Caco-2 (cell line): ENCODE results near the gene MMP10. TPM values are rescaled to one million over a fixed set of nuclear protein-coding genes. Genes with fewer than 3 reads are reported as not detected.

Experiments
- BruUV-seq: library from RNA; stranded (reverse); fragments of 400-500 nt; replicated peaks from 2 replicates; lab custom pipeline; 2021; lab: Mats Ljungman, UMichigan
- CTCF ChIA-PET: fragments of 300-600 bp; sonication (Branson Sonifier 250); formaldehyde crosslinking; loops from one replicate; lab custom pipeline; 2022; ENCODE audit warnings: antibody characterized with exemption; lab: Charles Lee
- POLR2A ChIA-PET: fragments of 300-600 bp; sonication (Branson Sonifier 250); formaldehyde crosslinking; loops from one replicate; lab custom pipeline; 2022; ENCODE audit warnings: antibody characterized with exemption; lab: Charles Lee
- DNase-seq, 2 experiments: peaks; one replicate each; pipeline versions ENCODE4 v3.0.0 to v3.0.0-alpha.2; 2020 to 2022
- H3K27me3 ChIP-seq: replicated peaks from 2 replicates; pipeline ENCODE4 v1.6.0; 2011; ENCODE audit warnings: low read length; ENCODE audit not compliant: control insufficient read depth, insufficient read depth
- H3K36me3 ChIP-seq: 2 replicates; pipeline ENCODE4 v1.5.1; 2011; ENCODE audit warnings: low read length; ENCODE audit not compliant: control insufficient read depth, insufficient read depth
- H3K4me1 ChIP-seq: fragments of 250-450 bp; sonication (Bioruptor Pico); 2 replicates; pipeline ENCODE4 v1.5.1; 2020; ENCODE audit warnings: mild to moderate bottlenecking
- H3K4me3 ChIP-seq: 2 replicates; pipeline ENCODE4 v1.5.1; 2011; ENCODE audit warnings: low read depth, mild to moderate bottlenecking, control low read depth, low read length
- H3K9me3 ChIP-seq: fragments of 250-450 bp; sonication (Bioruptor Pico); 2 replicates; pipeline ENCODE4 v1.5.1; 2020; ENCODE audit warnings: mild to moderate bottlenecking, moderate library complexity
- H3K27ac Mint-ChIP-seq: one replicate; pipeline ENCODE4 v1.8.0; 2022; ENCODE audit warnings: mixed read lengths; ENCODE audit not compliant: unreplicated experiment
- H3K27me3 Mint-ChIP-seq: one replicate; pipeline ENCODE4 v1.8.0; 2022; ENCODE audit warnings: mixed read lengths; ENCODE audit not compliant: insufficient read depth, unreplicated experiment
- H3K36me3 Mint-ChIP-seq: one replicate; pipeline ENCODE4 v1.8.0; 2022; ENCODE audit warnings: mild to moderate bottlenecking, mixed read lengths; ENCODE audit not compliant: insufficient read depth, unreplicated experiment
- H3K4me1 Mint-ChIP-seq: one replicate; pipeline ENCODE4 v1.8.0; 2022; ENCODE audit warnings: low read depth, mixed read lengths; ENCODE audit not compliant: unreplicated experiment
- H3K4me3 Mint-ChIP-seq: one replicate; pipeline ENCODE4 v1.8.0; 2022; ENCODE audit warnings: mild to moderate bottlenecking, moderate library complexity, mixed read lengths; ENCODE audit not compliant: unreplicated experiment
- H3K9me3 Mint-ChIP-seq: one replicate; pipeline ENCODE4 v1.8.0; 2022; ENCODE audit warnings: mixed read lengths; ENCODE audit not compliant: unreplicated experiment
- intact Hi-C: fragments of 100-400 bp; cut with micrococcal nuclease; formaldehyde crosslinking; loops from one replicate; pipeline ENCODE4 v1.10.0; 2022; ENCODE audit not compliant: unreplicated experiment
- total RNA-seq: library from RNA; stranded (reverse); gene quantifications from 2 replicates; pipeline ENCODE4 v1.2.3, GENCODE V29; 2022
- TF ChIP-seq, protein P1 (sequence below), 2 experiments: fragments of 200-600 bp in 1 of 2; IDR thresholded peaks; 1 replicate in 1 of 2; 2 replicates in 1 of 2; pipeline versions ENCODE4 v1.5.1 to v1.8.0; 2011 to 2022; ENCODE audit warnings: antibody characterized with exemption in 1 of 2, control low read depth in 1 of 2, inconsistent platforms in 1 of 2, low read depth in 1 of 2, low read length in 1 of 2, mild to moderate bottlenecking in 1 of 2, moderate library complexity in 1 of 2; ENCODE audit not compliant: insufficient read depth in 1 of 2, severe bottlenecking in 1 of 2, unreplicated experiment in 1 of 2

The MMP10 gene
- total RNA-seq, 1 experiment from 2014 or later = 0.16 TPM

GRCh38 chr11:102783016-102783415 lies 2.6 kb upstream of the MMP10 start:
- Mint-ChIP-seq H3K27ac (no peak overlapping the region), H3K4me3 (no peak overlapping the region), H3K9me3 (peaks cover 10% of the 10 kb centered on the region), H3K36me3 (no peaks in the 10 kb centered on the region), H3K4me1 (peaks cover 15% of the 10 kb centered on the region), H3K27me3 (no peaks in the 10 kb centered on the region)
- no TSS peak for BruUV-seq
- Histone ChIP-seq H3K9me3 (no peaks in the 10 kb centered on the region), H3K36me3 (no peaks in the 10 kb centered on the region), H3K4me1 (0 out of 2 replicates have a peak, but pooled peaks cover 5% of the 10 kb centered on the region), H3K4me3 (no peak overlapping the region), H3K27me3 (no peaks in the 10 kb centered on the region)
- POLR2A ChIA-PET = no interaction called here
- intact Hi-C loops = no loop called here
- DNase-seq = no peak
- TF ChIP-seq, protein P1, sequence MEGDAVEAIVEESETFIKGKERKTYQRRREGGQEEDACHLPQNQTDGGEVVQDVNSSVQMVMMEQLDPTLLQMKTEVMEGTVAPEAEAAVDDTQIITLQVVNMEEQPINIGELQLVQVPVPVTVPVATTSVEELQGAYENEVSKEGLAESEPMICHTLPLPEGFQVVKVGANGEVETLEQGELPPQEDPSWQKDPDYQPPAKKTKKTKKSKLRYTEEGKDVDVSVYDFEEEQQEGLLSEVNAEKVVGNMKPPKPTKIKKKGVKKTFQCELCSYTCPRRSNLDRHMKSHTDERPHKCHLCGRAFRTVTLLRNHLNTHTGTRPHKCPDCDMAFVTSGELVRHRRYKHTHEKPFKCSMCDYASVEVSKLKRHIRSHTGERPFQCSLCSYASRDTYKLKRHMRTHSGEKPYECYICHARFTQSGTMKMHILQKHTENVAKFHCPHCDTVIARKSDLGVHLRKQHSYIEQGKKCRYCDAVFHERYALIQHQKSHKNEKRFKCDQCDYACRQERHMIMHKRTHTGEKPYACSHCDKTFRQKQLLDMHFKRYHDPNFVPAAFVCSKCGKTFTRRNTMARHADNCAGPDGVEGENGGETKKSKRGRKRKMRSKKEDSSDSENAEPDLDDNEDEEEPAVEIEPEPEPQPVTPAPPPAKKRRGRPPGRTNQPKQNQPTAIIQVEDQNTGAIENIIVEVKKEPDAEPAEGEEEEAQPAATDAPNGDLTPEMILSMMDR (IDR thresholded peaks at IDR 0.05; ENCODE audit: insufficient read depth in 1 of 2, low read depth in 1 of 2, low read length in 1 of 2, severe bottlenecking in 1 of 2, unreplicated experiment in 1 of 2) = no peak
- CTCF ChIA-PET = interaction anchor here (0.6 kb wide), 1 partner anchor 11 kb away, joined by 3 read pairs; no protein-coding TSS in a partner anchor

- Mint-ChIP-seq H3K4me3 (no peak overlapping the region), H3K27me3 (no peaks in the 10 kb centered on the region), H3K27ac (no peak overlapping the region), H3K4me1 (peaks cover 15% of the 10 kb centered on the region), H3K9me3 (peaks cover 10% of the 10 kb centered on the region), H3K36me3 (no peaks in the 10 kb centered on the region)
- Histone ChIP-seq H3K4me1 (0 out of 2 replicates have a peak, but pooled peaks cover 5% of the 10 kb centered on the region), H3K4me3 (no peak overlapping the region), H3K9me3 (no peaks in the 10 kb centered on the region), H3K27me3 (no peaks in the 10 kb centered on the region), H3K36me3 (no peaks in the 10 kb centered on the region)
- TF ChIP-seq, protein P1 (IDR thresholded peaks at IDR 0.05; ENCODE audit: insufficient read depth in 1 of 2, low read depth in 1 of 2, low read length in 1 of 2, severe bottlenecking in 1 of 2, unreplicated experiment in 1 of 2) = no peak
- no TSS peak for BruUV-seq
- CTCF ChIA-PET = interaction anchor here (1.5 kb wide), 1 partner anchor 48 kb away, joined by 13 read pairs; no protein-coding TSS in a partner anchor
- POLR2A ChIA-PET = no interaction called here
- intact Hi-C loops = no loop called here
- DNase-seq = no peak
These were observed 1.2 kb upstream of the MMP10 start for GRCh38 chr11:102781676-102782075.

- H3K9me3 ChIP-seq = no peaks in the 10 kb centered on the region
- CTCF ChIA-PET = no interaction called here
- no peak overlapping the region for H3K4me3 ChIP-seq
- Mint-ChIP-seq H3K36me3 (no peaks in the 10 kb centered on the region), H3K4me1 (peaks cover 15% of the 10 kb centered on the region), H3K9me3 (no peaks in the 10 kb centered on the region), H3K27ac (no peak overlapping the region), H3K27me3 (no peaks in the 10 kb centered on the region), H3K4me3 (no peak overlapping the region)
- no peaks in the 10 kb centered on the region for H3K27me3 ChIP-seq
- POLR2A ChIA-PET = no interaction called here
- intact Hi-C loops = no loop called here
- BruUV-seq = no TSS peak
- no peak for DNase-seq
- H3K36me3 ChIP-seq = no peaks in the 10 kb centered on the region
- 0 out of 2 replicates have a peak, but pooled peaks cover 5% of the 10 kb centered on the region for H3K4me1 ChIP-seq
- TF ChIP-seq, protein P1 (IDR thresholded peaks at IDR 0.05; ENCODE audit: insufficient read depth in 1 of 2, low read depth in 1 of 2, low read length in 1 of 2, severe bottlenecking in 1 of 2, unreplicated experiment in 1 of 2) = no peak
These were observed 4.0 kb downstream of the MMP10 start for GRCh38 chr11:102776454-102776853.
